ENCODE data around the gene ART1.

The ART1 gene

DNA sequence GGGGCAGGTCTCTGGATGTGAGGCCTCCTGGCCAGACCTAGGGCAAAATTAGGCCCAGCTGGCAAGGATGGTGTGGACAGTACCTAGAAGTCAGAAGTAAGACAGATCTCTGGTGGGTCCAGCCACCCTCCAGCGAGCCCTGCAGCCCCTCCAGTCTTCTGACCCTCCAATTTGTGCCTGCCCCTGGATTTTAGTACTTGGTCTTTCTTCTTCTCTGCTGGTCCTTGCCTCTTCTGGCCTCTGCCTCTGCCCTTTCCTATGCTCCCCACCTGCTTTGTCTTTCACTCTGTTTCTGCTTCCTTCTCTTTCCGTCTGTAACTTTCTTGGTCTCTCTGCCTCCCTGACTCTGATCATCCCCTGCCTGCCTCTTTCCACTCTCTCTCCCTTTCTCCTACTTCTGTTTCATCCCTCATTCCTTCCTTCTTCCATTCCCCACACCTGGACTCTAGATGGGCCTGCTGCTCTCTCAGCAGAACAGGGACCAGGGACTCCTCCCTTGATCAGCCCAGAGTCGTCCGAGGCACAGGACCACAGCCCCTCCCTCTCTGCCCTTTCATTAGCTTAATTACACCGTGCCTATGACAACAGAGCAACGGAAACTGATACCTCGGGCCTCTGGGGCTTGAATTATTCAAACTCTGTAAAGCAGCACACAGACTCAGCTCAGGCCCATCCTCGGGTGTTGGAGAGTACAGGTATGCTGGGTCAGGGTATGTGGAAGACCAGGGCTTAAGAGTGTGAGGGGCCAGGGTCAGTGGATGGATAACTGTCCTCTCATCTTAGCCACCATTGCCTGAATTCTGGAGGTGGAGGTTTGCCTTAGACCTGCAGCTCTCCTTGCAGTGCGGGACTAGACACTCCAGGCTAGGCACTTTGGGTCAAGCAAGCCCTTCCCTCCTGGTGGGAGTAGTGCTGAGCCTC is 26.7 kb downstream of the ART1 start, which contains the start of gene CHRNA10:
CHRNA10 (minus strand) TSS at position 51 of the 921 bp plus-strand sequence. CDS start 72 bp downstream, outside the sequence.
- Mint-ChIP-seq H3K27me3 (ENCODE audit: low read depth) (no peaks in the 10 kb centered on the region), H3K36me3 (ENCODE audit: low read depth) (peaks cover 66% of the 10 kb centered on the region), H3K4me3 (no peak within 1 kb of the TSS), H3K27ac (no peak within 1 kb of the TSS), H3K9me3 (no peaks in the 10 kb centered on the region), H3K4me1 (no peaks in the 10 kb centered on the region)
- TF ChIP-seq, protein P1, sequence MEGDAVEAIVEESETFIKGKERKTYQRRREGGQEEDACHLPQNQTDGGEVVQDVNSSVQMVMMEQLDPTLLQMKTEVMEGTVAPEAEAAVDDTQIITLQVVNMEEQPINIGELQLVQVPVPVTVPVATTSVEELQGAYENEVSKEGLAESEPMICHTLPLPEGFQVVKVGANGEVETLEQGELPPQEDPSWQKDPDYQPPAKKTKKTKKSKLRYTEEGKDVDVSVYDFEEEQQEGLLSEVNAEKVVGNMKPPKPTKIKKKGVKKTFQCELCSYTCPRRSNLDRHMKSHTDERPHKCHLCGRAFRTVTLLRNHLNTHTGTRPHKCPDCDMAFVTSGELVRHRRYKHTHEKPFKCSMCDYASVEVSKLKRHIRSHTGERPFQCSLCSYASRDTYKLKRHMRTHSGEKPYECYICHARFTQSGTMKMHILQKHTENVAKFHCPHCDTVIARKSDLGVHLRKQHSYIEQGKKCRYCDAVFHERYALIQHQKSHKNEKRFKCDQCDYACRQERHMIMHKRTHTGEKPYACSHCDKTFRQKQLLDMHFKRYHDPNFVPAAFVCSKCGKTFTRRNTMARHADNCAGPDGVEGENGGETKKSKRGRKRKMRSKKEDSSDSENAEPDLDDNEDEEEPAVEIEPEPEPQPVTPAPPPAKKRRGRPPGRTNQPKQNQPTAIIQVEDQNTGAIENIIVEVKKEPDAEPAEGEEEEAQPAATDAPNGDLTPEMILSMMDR (IDR thresholded peaks at IDR 0.05; ENCODE audit: unreplicated experiment in 3 of 3): no peak

DNA sequence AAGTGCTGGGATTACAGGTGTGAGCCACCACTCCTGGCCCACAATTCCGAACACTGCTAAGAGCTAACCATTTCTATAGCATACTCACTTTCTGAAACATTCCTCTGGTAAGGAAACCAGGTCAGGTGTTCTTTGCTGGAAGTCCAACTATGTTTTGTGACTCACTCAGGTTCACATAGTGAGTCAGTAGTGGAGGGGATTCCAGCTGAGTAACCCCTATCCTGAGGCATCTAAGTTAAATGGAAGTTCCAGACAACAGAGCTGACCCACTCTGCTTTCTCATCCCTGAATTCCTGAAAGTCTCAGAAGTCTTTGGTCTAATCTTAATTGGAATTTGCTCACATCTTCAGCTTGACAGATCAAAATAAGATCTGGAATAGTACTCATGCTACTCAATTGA is 29.3 kb downstream of the ART1 start:
- Mint-ChIP-seq H3K9me3 (no peaks in the 10 kb centered on the region), H3K36me3 (ENCODE audit: low read depth) (peaks cover 78% of the 10 kb centered on the region), H3K27ac (no peak overlapping the region), H3K4me3 (no peak overlapping the region), H3K4me1 (no peaks in the 10 kb centered on the region), H3K27me3 (ENCODE audit: low read depth) (no peaks in the 10 kb centered on the region)
- TF ChIP-seq, protein P1 (IDR thresholded peaks at IDR 0.05; ENCODE audit: unreplicated experiment in 3 of 3): no peak

DNA sequence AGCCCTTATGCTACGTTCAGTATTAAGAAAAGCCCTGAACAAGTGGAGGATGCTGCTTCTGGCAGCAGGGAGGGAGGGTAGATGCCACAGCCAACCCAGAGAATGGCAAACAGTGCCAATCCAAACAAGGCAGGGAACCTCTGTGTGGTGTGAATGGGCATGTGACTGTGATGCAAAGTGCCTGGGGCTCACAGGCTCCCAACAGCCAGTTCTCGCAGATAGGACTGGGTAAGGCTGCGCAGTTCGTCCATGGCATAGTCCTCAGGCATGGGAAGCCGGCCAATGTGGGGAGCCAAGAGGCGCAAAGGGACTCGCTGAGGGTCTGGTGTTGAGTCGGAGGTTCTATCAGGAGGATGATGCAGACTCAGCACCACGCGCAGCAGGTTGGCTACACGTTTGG is 31.0 kb downstream of the ART1 start:
- H3K4me1 Mint-ChIP-seq: no peaks in the 10 kb centered on the region
- TF ChIP-seq, protein P1 (IDR thresholded peaks at IDR 0.05; ENCODE audit: unreplicated experiment in 3 of 3): no peak
- no peaks in the 10 kb centered on the region for H3K27me3 Mint-ChIP-seq (ENCODE audit: low read depth)
- H3K9me3 Mint-ChIP-seq: no peaks in the 10 kb centered on the region
- H3K36me3 Mint-ChIP-seq (ENCODE audit: low read depth): peaks cover 79% of the 10 kb centered on the region
- H3K27ac Mint-ChIP-seq: no peak overlapping the region
- no peak overlapping the region for H3K4me3 Mint-ChIP-seq

DNA sequence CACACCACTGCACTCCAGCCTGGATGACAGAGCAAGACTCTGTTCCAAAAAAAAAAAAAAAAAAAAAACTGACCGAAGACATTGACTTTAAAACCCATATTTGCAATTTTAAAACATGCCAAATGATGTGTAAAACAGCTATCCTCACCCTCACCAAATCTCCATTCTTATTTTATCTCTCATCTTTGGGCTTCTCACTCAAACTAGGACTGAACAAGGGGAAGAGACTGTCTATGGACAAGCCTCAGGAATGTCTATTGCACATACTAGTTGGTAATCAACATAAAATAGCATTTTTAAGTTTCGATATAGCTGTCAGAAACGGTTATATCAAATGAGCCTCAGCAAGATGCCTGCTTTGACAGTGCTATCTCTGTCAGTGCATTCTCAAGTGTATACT is 34.1 kb downstream of the ART1 start:
- TF ChIP-seq, protein P1 (IDR thresholded peaks at IDR 0.05; ENCODE audit: unreplicated experiment in 3 of 3): no peak
- no peak overlapping the region for H3K4me3 Mint-ChIP-seq
- H3K27ac Mint-ChIP-seq: no peak overlapping the region
- H3K9me3 Mint-ChIP-seq: no peaks in the 10 kb centered on the region
- no peaks in the 10 kb centered on the region for H3K4me1 Mint-ChIP-seq
- no peaks in the 10 kb centered on the region for H3K27me3 Mint-ChIP-seq (ENCODE audit: low read depth)
- peaks cover 83% of the 10 kb centered on the region for H3K36me3 Mint-ChIP-seq (ENCODE audit: low read depth)

DNA sequence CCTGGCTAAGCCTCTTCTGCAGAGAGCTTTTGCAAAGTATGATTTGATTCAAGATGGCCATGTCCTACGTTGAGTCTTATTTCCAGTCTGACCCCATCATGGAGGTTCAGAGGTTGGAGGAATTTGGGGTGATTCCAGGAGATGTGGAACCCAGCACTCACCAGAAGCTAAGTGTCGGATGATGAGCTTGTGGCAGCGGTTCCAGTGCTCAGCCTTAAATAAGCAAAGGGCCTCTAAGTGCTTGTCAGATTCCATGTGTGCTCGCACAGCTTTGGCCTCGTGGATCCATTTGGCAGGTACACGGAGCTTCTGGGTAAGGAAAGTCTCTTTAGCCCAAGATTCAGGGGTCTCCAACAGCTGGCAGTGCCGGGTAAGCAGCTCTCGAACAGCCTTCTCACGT is 38.1 kb downstream of the ART1 start:
- H3K36me3 Mint-ChIP-seq (ENCODE audit: low read depth): peaks cover 83% of the 10 kb centered on the region
- no peak overlapping the region for H3K27ac Mint-ChIP-seq
- no peaks in the 10 kb centered on the region for H3K27me3 Mint-ChIP-seq (ENCODE audit: low read depth)
- no peak overlapping the region for H3K4me3 Mint-ChIP-seq
- H3K9me3 Mint-ChIP-seq: no peaks in the 10 kb centered on the region
- TF ChIP-seq, protein P1 (IDR thresholded peaks at IDR 0.05; ENCODE audit: unreplicated experiment in 3 of 3): no peak
- H3K4me1 Mint-ChIP-seq: no peaks in the 10 kb centered on the region
